ENCODE data around the gene FMNL3.
A peak's percentile ranks its signal among the peaks of the same experiment; 100 is the strongest.
"Not testable (repeated sequence)": the region's sequence is repeated elsewhere in the genome, so short reads cannot be mapped to it uniquely, and the experiment has no call there.

Gene FMNL3, protein sequence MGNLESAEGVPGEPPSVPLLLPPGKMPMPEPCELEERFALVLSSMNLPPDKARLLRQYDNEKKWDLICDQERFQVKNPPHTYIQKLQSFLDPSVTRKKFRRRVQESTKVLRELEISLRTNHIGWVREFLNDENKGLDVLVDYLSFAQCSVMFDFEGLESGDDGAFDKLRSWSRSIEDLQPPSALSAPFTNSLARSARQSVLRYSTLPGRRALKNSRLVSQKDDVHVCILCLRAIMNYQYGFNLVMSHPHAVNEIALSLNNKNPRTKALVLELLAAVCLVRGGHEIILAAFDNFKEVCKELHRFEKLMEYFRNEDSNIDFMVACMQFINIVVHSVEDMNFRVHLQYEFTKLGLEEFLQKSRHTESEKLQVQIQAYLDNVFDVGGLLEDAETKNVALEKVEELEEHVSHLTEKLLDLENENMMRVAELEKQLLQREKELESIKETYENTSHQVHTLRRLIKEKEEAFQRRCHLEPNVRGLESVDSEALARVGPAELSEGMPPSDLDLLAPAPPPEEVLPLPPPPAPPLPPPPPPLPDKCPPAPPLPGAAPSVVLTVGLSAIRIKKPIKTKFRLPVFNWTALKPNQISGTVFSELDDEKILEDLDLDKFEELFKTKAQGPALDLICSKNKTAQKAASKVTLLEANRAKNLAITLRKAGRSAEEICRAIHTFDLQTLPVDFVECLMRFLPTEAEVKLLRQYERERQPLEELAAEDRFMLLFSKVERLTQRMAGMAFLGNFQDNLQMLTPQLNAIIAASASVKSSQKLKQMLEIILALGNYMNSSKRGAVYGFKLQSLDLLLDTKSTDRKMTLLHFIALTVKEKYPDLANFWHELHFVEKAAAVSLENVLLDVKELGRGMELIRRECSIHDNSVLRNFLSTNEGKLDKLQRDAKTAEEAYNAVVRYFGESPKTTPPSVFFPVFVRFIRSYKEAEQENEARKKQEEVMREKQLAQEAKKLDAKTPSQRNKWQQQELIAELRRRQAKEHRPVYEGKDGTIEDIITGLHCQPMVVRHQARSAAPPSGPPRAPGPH

GRCh38 chr12:49707128-49707811, at the start of gene FMNL3:
Gene FMNL3 (minus strand): TSS chr12:49707405. CDS start chr12:49707180, 225 bp downstream.
- DNase-seq = peak; percentile 86

GRCh38 chr12:49750996-49751393, 43.8 kb upstream of the FMNL3 start:
- DNase-seq = no peak

GRCh38 chr12:49750027-49750995, 43.1 kb upstream of the FMNL3 start:
- DNase-seq = no peak

- DNase-seq = no peak
Observed at GRCh38 chr12:49748800-49749199, 41.6 kb upstream of the FMNL3 start.

DNA sequence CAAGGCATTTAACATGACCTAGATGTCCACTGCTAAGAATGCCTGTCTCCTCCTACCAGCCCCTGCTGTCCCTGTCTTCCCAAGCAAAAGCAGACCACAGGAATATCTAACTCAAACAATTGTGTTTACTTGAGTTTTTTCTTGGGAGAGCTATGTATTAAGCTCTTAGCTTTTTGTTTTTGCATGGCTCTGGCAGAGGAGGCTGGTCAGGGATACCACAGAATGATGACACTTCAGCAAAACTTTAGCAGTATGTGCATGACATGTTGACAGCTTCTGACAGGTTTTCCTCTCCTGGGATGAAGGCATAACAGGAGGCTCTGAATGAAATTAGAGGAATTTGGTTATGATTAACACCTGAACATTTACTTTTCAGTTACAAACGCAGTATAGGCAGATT, 41.1 kb upstream of the FMNL3 start:
- no peak for DNase-seq

GRCh38 chr12:49744363-49744885, 37.2 kb upstream of the FMNL3 start:
- DNase-seq = no peak

DNA sequence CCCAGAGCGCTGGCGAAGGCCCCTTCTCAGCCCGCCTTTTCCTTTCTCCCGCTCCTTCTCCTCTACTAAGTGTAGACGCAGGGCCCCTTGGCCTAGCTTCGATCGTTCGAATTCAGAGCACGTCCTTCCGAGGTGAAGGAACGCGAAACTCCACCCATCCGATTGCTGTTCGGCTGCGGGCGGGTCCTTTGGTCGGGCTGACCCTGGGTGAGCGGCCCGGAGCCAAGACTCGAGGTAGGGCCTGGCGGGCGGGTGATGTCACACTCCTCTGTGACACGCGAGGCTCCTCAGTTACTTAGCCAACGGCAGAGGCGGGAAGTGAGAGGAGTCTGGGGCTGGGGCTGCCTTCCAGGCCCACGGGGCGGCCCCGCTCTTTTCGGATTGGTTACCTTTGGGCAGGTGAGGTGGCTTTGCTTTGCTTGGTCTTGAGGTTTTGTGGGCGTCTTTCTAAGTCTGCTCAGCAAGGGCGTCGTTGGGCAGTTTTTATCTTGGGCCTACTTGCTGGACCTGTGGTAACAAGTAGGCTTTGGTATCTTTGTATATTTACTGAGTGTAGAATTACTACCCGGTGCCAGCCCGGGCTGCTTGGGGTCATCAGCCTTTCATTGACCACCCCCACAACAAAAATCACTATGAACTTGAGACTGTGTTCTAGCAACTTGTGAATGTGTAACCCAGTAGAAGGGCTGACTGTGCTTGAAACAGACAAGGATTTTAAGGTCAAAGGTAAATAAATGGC, 34.8 kb upstream of the FMNL3 start:
- DNase-seq = peak; percentile 92

DNA sequence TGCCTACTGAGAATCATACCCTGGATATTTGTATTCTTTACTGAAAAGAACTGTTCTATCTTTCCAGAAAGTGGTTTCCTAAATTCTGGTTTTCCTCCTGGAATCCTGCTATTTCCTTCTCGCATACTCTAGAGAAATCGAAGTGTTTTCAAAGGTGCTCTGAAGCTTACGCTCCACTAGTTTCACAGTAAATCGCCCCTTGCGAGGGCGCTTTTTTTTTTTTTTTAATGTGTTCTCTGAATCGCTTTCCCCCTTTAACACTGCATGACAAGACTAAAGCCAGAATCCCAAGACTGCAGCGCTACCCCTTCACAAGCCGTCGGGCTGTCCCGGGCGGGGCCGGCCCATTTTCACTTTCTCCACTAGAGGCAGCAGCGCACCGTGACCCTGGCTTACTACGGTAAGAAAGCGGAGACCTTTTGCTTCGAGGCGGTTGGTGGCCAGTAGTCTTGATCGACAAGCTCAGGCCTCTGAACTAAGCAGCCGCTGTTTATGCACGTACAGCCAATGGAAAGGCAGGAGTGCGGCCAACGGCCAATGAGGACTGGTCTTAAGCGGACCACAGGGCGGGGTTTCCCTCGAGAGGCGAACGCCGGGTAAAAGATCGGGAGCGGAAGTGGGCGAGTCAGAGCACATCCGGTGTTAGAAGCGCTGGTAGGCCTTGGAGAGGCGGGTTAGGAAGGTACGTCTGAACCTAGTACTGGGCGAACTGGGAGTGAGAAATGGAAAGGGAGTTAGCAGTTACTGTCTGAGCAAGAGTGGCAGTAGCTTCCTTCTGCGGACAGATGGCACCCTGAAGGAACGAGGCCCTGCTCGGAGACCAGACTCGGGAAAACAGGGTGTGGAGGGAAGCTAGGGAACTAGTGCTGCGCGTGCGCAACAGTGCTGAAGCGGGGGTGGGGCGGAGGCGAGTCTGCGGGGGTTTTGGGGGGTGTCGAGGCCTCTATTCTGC, 34.0 kb upstream of the FMNL3 start, which contains the start of gene TMBIM6:
TMBIM6 (plus strand) TSS at position 628 of the 952 bp plus-strand sequence. CDS start 10,937 bp downstream, outside the sequence.
- DNase-seq = peak; percentile 100

- not testable (repeated sequence) for DNase-seq
Observed at GRCh38 chr12:49740277-49740676, 33.1 kb upstream of the FMNL3 start.

DNA sequence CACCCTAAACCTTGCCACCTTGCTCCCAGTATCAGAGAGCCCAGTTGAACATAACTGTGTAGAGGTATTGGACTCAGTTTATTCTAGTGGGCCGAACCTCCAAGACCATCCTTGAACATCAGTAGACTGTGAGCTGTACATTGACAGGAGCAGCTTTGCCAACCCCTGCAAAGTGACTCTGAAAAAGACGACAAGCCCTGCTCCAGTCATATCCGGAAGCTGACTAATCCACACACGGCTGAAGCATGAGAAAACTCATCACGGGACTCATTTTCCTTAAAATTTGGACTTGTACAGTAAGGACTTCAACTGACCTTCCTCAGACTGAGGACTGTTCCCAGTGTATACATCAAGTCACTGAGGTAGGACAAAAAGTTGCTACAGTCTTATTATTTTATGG, 31.5 kb upstream of the FMNL3 start:
- not testable (repeated sequence) for DNase-seq

GRCh38 chr12:49734900-49735299, 27.7 kb upstream of the FMNL3 start:
- DNase-seq = not testable (repeated sequence)

DNA sequence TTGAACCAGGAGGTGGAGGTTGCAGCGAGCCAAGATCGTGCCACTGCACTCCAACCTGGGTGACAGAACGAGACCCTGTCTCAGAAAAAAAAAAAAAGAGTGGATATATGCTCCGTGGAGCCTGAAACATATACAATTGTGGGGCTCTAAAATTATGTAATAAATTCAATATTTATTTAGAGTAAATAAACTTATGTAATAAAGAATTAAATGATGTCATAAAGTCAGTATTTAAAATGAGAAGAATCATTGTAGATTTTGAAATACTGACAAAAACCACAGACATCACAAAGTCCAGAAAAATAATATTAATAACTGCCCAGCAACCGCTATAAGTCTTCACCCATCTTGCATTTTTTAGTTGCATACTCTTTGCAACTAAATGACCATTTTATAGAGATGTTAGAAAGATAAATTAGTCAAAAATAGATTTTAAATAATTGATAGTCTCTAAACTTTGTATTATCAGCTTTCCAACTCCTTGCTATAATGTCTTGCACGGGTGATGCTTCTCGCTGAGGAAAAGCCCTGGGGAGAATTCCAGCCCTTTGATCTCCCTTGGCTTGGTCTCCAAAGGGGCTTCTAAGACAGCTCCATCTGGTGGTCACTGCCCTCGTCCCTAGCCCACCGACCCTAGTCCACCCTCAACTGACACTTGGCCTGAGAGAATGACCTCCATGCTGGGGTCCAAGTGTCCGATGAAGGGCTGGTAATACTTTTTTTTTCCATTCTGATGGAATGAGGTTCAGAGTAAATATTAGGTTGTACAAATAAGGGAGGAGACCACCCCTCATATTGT, 26.2 kb upstream of the FMNL3 start:
- DNase-seq = no peak

GRCh38 chr12:49730568-49731101, 23.4 kb upstream of the FMNL3 start:
- DNase-seq = no peak

- no peak for DNase-seq
Observed at GRCh38 chr12:49730050-49730449, 22.8 kb upstream of the FMNL3 start.

- DNase-seq = no peak
Observed at GRCh38 chr12:49728446-49728845, 21.2 kb upstream of the FMNL3 start.

DNA sequence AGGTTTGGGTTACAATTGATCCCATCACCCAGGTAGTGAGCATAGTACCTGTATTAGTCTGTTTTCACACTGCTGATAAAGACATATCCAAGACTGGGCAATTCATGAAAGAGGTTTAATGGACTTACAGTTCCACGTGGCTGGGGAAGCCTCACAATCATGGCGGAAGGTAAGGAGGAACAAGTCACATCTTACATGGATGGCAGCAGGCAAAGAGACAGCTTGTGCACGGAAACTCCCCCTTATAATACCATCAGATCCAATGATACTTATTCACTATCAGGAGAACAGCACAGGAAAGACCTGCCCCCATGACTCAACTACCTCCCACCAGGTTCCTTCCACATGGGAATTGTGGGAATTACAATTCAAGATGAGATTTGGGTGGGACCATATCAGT, 14.2 kb upstream of the FMNL3 start:
- not testable (repeated sequence) for DNase-seq

GRCh38 chr12:49720214-49720613, 13.0 kb upstream of the FMNL3 start:
- no peak for DNase-seq

GRCh38 chr12:49717800-49718199, 10.6 kb upstream of the FMNL3 start:
- DNase-seq = not testable (repeated sequence)

Measured in NCI-H2029 (cell line).